HG03039 (cell line): ENCODE measurements around the gene PPP2R2C.

Source experiments
- ATAC-seq: cut with Tn5 transposase; IDR thresholded peaks from one replicate; pipeline ENCODE4 v1.9.1; 2021; ENCODE audit warnings: mild to moderate bottlenecking, moderate library complexity; ENCODE audit not compliant: unreplicated experiment

PPP2R2C gene

GRCh38 chr4:6383009-6383404 is 89.4 kb downstream of the PPP2R2C start:
- ATAC-seq: no peak

DNA sequence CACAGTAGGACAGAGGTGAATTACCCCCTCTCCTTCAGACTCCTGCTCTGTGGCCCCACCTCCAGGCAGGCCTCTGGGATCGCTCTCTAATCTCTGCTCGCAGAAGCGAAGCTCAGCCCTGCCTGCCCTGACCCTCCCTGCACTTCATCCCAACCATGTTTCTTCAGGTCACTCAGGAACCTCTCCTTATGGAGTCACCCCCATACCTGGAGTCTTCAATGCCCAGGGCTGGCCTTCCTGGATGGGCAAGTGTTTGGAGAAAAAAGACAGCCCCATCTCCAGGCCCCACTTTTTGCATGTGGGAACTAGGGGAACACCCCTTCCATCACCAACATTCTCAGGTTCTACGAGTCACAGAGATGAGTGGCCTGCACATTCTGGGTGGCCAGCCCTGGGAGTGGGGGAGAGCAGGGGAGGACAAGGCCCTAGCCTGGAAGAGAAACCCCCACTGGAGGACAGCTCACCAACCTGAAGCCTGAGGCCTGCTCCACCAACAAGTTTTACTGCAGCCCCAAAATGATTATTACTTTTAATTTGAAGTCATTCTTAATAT is 90.8 kb downstream of the PPP2R2C start:
- ATAC-seq: no peak

DNA sequence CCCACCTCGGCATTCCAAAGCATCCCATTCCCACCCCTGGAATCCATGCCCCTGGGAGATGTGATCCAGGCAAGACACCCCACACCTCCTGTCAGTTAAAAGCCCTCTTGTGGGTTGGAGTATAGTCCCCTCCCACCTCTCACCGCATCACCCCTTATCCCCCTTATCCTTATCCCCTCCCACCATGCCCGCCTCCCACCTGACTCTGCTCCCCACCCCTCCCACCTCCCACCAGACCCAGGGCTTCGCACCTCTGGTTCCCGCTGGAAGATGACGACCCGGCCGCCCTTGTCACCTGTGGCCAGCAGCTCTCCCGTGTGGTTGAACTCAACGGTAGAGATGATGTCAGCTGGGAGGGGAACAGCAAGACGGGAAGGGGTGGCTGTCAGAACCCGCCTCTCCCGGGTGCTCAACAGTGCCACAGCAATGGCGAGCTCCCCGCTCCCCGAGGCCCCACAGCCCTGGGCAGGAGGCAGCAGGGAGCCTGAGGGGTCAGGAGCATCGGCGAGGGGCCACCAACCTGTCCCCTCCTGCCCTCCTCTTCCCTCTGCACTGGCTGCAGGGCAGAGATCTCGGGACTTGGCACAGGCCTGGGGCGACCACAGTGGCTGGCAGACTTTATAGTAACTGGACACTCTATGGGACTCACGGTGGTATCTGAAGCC is 91.5 kb downstream of the PPP2R2C start:
- ATAC-seq: no peak

DNA sequence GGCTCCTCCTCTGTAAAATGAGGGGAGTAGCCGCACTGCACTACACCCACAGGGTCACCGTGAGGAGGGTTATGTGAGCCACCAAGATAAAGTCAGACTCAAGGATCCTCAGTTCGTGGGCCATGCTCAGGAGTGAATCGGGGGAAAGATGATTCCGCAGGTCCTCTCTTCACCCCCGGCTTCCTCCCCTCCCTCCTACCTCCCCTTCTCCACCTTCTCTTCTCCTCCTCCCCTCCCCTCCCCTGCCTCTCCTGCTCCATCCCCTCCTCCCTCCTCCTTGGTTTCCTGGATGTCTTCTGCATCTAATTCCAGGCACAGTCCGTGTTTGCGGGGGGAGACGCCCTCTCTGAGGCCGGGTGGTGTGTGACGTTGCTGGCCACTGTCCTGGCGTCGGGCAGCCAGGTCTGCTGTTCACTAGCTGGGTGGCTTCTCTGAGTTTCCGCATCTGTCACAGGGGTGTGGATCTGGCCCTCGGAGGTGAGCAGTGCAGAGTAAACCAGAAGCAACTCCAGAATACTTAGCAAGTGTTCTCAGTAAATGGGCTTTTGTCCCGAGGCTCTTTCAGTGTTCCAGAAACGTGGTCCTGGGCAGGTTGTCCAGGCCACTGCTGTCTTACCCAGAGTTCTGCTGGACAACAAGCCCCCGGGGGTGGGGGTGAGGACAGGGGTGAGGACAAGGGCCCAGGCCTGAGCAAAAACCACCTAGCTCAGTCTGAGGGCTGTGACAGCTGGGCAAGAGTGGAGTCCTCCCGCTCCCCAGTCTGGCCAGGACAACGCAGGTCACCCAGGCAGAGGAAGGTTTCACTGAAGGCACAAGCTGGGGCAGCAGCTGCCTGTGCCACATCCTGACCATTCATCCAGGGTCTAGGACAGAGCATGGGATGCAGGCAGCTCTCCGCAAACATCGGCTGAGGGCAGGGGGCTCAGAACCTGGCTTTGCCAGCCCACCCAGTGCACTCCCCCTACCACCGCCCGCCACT is 92.4 kb downstream of the PPP2R2C start:
- no peak for ATAC-seq

DNA sequence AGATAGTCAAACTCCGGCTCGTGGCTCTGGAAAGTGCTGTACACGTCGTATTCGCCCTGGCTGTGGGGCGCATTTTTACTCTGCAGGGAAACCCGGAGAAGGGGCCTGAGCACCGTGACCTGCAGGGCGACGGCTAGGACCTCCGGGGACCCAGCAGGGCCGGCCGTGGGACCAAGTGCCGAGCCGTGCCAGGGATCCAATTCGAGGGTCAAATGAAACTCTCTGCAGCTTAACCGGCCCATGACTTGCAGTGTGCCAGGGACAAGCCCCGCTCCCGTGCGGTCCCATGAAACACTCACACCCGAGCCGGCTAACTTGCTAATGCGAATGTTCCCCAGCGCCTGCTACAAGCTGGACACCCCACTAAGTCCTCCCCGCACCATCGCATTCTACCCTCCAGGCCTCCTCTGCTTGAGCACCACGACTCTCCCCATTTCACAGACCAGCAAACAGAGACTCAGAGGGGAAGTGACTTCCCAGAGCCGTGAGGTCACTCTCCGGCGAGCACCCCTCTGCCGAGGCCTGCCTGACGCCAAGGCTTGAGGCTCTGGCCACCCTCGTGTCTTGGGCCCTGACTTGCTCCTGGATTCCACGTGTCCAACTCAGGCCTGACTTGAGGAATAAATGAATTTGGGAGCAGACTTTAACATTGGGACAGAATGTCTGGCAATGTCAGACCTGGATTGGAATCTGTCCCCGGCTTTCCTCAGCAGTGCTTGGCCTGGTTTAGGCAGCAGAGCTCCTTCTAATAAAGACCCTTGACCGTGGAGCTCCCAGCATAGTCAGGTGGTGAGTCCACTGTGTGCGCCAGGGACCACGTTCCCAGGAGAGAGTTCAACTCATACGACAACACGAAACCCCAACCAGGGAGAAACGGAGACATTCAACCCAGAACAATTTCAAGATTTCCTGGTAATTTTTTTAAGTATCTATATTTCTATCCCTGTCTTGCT is 93.6 kb downstream of the PPP2R2C start:
- ATAC-seq: no peak

DNA sequence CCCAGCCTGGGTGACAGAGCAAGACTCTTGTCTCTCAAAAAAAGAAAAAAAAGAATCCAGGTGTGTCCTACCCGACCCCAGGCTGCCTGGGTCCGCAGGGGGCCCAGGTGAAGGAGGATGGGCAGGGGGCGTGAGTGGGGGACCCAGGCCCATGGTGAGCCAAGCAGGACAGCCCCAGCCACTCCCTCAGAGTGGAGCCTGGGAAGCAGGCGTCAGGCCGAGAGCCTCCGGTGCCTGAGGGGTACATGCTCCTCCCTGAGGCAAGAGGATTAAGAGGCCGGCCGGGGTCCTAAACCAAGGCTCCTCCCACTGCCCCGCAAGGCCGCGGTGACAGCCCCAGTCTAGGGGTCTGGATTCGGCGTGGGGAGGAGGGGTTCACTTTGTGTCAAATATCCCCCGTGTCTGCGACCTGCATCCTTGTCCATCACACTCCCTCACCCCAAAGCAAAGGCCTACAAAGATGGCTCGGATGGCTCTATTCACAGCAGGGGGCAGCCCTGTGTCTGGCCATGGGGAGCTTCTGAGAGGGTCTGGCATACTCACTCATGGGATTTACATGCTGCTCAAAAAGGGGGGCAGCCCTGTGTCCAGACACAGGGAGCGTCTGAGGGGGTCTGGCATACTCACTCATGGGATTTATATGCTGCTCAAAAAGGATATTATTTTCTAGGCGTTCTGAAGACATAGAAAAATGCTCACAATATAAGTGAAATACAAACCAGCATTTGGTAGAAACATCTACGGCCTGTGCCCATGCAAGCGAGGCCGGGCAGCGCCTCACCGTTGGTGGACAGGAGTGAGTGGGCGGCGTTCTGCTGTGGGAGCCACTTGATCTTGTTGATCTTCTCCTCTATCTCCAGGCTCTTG is 94.6 kb downstream of the PPP2R2C start:
- no peak for ATAC-seq

GRCh38 chr4:6375620-6376295 is 96.7 kb downstream of the PPP2R2C start:
- no peak for ATAC-seq

DNA sequence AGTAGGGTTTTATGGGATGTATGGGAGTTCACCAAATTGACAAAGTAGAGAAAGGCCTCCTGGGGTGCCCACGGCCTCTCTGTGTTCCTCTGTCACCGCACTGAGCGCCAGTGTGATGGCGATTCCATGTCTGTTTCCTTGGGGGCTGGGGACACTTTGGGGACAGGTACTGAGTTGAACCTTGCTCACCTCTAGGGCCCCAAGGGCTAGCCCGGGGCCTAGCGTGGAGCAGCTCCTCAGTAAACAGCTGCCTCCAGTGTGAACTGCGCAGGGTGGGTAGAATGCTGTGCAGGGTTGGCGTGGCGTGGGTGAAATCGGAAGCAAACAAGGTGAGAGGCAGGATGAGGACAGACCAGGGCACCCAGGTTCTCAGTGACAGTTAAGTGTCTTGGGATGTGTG is 97.8 kb downstream of the PPP2R2C start:
- ATAC-seq: no peak

- ATAC-seq: no peak
Observed at GRCh38 chr4:6373541-6374410, 98.6 kb downstream of the PPP2R2C start.

DNA sequence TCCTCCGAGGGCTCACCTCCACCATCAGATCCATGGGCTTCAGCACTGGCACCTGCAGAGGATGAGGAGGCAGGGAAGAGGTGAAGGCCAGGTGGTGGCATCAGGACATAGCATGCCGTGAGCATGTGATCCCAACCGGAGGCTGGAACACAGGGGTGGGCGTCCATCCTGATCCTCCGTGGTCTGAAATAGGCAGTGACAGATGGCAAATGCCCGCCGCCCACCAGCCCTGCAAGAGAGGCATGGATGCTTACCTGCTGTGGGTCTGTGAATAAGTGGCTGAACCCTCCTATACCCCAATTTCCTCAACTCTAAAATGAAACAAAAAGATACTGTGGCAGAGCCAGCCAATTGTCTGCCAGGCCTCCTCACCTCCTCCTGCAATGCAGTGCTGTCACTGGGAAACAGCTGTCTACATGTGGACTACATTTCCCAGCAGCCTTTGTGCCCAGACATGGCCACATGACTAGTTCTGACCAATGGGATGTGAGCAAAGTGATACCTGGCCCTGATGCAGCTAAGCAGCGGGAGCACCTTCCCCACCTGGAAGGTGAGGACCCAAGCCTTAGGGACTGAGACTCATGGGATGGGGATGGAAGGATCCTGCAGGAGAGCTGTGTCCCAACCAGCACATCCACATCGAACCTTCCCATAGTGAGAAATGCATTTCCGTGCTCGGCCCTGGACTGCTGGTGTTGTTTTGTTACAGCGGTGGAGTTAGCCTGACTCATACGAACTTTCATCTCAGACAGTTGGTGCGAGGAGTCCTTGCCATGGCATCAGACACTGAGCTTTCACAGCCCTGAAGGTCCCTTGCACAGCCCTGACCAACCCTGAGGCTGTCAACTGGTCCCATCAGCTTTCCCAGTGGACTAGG is 99.5 kb downstream of the PPP2R2C start:
- ATAC-seq: no peak

GRCh38 chr4:6371812-6372211 is 100.6 kb downstream of the PPP2R2C start:
- ATAC-seq: no peak

GRCh38 chr4:6371271-6371670 is 101.1 kb downstream of the PPP2R2C start:
- ATAC-seq: no peak

DNA sequence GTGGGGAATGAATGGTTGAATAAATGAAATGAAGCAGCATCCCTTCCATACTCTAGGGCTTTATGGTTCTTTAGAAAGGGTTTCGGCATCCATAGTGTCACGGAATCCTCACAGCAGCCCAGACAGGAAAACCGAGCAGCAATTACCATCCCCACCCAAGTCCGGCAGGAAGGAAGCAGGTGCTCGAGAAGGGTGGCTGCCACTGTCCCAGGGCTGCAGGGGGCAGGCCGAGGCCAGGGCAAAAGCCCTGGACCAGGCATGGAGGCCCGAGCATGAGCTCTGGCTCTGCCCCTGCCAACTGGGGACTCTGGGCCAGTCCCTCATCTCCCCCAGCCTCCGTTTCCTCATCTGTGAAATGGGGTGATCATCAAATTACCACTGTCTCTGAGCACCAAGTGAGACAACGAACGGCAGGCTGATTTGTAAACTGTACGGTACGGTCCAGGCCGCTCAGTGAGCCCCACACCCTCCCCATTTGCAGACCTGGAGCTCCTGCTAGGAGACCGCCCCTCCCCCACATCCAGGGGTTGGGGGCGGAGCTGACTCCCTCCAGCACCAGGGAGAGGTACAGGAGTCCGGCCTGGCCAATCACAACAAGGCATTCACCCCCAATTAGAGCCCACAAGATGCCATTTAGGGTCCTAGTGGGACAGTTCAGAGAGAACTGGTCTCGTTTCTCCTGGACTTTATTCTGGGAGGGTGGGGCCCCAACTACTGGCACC is 102.3 kb downstream of the PPP2R2C start:
- no peak for ATAC-seq

- ATAC-seq: no peak
Observed at GRCh38 chr4:6369511-6369910, 102.9 kb downstream of the PPP2R2C start.

- ATAC-seq: no peak
Observed at GRCh38 chr4:6369035-6369434, 103.4 kb downstream of the PPP2R2C start.

DNA sequence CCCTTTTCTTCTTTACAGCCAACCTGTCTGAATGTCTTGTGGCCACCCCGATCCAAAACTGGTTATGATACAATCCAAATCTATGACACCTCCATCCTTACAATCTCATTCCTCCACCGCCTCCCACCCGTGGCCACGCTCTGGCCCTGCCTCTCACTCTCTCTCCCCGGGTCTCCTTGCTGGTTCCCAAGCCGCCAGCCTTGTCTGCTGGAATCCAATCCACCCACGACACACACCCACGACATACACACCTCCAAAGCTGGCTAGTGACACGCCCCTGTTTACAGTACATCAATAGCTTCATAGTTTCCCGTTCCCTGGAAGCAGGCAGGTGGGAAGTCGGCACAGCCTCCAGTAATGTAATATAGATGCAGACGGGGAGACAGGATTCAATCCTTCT is 103.8 kb downstream of the PPP2R2C start:
- ATAC-seq: no peak

DNA sequence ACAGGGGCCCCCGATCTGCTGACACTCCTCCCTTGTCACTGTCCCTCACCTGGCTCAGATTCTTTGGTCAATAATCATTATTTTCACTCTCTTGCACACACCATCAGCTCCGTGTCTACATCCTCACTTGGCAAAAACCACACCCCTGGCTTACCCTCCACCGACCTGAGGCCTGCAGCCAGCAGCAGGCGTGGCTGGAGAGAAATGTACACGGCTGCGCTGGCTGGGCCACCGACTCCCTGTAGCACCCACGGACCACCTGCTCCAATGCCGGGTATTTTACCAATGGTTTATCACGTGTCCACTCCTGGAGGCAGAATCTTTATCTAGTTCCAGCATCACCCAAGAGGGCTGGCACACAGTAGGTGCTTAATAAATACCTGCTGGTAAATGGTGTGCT is 104.3 kb downstream of the PPP2R2C start:
- no peak for ATAC-seq
